GM13977 (cell line): ENCODE measurements around the gene NRROS.
"Not testable (repeated sequence)": the region's sequence is repeated elsewhere in the genome, so short reads cannot be mapped to it uniquely, and the experiment has no call there.

Experiments
- DNase-seq: peaks from one replicate; pipeline ENCODE4 v3.0.0; 2012; ENCODE audit warnings: low spot score
- in situ Hi-C: fragments of 300-500 bp; cut with MboI; formaldehyde crosslinking; loops from one replicate; pipeline ENCODE4 v1.12.0; 2022; ENCODE audit warnings: low sequenced_read_pairs, low pct_unique_long_range_greater_than_20kb, mixed read lengths, inconsistent platforms; ENCODE audit not compliant: unreplicated experiment
- TF ChIP-seq, protein P1 (sequence below): IDR thresholded peaks from 2 replicates; pipeline ENCODE4 v1.5.1; 2012; ENCODE audit warnings: mild to moderate bottlenecking, control low read depth; ENCODE audit not compliant: insufficient read depth; ENCODE audit errors: extremely low read depth, missing control alignments

Gene NRROS

DNA sequence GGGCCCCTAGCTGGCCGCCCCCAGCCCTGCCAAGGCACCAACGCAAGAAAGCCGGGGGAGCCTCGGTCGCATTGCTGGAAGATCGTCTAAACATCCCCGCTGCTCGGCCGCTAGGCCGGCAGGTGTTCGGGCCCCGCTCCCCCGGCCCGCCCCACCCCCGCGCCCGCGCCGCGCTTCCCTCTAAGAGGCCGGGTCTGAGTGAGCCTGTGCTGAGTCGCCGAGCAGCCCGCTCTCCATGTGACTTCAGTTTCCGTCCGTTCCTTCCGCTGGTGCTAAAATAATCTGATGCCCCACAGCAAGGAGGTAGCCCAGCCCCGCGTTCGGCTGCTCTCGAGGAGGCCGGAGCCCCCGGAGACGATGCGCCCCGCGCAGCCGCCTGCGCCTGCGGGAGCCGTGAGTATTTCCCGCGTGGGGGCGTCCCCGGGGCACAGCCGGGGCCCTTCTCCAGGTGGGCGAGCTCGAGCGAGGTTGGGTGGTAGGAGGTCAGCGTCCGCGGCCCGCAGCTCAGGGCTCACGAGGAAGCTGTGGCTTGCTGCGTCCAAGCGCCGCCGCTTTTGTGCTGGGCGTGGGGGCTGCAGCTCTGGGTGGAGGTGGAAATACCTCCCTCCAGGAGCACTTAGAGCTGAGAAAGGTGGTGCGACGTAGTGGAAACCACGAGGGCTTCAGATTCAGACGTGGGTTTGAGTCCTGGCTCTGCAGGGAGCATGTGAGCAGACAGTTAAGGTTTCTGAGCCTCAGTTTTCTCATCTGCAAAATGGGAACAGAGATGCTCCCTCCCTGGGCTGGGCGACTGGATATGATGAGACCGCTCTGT lies at the start of gene NRROS:
Gene NRROS (plus strand): TSS at position 212 of the 814 bp plus-strand sequence. CDS start 14,846 bp downstream, outside the sequence.
- DNase-seq = peak; percentile 88
- TF ChIP-seq, protein P1, sequence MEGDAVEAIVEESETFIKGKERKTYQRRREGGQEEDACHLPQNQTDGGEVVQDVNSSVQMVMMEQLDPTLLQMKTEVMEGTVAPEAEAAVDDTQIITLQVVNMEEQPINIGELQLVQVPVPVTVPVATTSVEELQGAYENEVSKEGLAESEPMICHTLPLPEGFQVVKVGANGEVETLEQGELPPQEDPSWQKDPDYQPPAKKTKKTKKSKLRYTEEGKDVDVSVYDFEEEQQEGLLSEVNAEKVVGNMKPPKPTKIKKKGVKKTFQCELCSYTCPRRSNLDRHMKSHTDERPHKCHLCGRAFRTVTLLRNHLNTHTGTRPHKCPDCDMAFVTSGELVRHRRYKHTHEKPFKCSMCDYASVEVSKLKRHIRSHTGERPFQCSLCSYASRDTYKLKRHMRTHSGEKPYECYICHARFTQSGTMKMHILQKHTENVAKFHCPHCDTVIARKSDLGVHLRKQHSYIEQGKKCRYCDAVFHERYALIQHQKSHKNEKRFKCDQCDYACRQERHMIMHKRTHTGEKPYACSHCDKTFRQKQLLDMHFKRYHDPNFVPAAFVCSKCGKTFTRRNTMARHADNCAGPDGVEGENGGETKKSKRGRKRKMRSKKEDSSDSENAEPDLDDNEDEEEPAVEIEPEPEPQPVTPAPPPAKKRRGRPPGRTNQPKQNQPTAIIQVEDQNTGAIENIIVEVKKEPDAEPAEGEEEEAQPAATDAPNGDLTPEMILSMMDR = no peak
- in situ Hi-C loops = no loop called here

DNA sequence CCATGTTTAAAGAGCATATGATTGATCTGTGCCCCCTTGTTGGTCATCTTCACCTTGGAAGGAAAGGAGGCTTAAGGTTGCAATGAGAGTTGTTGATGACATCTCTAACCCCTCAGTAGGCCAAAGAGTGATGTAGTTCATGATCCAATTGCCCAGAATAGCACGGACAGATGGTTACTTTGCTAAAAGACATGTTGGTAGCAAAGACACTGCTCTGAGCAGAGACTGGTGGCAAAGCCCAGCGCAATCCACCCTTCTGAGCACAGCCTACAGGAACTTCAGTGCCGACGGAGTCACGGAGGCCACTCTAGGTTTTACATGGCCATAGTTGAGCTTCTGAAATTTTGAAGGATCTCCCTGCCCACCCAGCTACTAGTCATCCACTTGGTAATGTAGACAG lies 49.2 kb upstream of the NRROS start:
- in situ Hi-C loops = no loop called here
- TF ChIP-seq, protein P1 = no peak
- no peak for DNase-seq

DNA sequence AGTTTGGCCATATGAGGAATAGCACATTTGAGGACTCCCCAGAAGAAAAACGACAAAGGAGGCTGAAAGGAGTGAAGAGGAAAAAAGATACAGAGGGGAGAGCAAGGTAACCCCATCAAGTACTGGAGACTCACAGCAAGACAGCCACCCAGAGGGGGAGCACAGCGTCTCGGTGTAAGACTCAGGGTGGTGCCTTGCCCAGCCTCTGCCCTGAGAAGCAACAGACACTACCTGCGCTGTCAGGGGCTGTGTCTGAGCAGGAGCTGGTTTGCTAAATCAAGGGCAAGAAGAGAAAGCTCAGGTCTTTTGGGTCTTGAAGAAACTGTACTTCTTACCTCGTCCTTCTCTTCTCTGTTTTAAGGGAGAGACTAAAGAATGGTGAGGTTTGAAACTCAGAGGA lies 43.1 kb upstream of the NRROS start:
- in situ Hi-C loops = no loop called here
- peak; percentile 30 for DNase-seq

DNA sequence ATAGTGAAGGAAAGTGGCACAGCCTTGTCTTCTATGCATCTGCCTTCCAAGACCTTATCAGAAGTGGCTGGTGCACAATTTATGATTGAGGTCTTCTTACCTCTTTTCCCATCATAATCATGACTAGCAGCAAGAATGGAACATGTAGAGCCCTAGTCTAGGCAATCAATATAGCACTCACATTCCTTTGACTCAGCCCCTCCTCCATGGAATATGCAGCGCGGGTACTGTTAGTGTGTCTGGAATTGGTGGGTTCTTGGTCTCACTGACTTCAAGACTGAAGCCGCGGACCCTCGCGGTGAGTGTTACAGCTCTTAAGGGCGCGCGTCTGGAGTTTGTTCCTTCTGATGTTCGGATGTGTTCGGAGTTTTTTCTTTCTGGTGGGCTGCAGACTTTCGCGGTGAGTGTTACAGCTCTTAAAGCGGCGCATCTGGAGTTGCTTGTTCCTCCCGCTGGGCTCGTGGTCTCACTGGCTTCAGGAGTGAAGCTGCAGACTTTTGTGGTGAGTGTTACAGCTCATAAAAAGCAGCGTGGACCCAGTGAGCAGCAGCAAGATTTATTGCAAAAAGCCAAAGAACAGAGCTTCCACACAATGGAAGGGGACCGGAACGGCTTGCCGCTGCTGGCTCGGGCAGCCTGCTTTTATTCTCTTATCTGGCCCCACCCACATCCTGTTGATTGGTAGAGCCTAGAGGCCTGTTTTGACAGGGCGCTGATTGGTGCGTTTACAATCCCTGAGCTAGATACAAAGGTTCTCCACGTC lies 41.3 kb upstream of the NRROS start:
- DNase-seq, in situ Hi-C loops: not testable (repeated sequence)

More for the DNA sequence above, 43.1 kb upstream of the NRROS start:
- TF ChIP-seq, protein P1 = no peak

DNA sequence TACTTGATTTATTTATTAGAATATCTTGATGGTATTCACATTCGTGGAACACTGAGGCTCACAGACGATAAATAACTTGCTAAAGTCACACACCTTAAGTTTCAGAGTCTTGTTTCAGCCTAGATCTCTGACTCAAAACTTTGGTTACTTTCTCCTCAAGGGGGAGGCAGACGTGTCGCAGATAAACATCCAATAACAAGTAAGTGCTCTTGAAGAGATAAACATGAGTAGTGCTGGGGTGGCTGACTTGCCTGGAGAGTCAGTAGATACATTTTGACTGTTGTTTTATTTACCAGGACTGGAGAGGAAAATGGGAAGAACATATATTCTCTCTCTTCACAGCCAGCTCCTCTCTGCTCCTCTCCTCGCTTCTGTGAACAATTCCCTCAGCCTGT lies 39.8 kb upstream of the NRROS start:
- in situ Hi-C loops = no loop called here
- no peak for DNase-seq
- TF ChIP-seq, protein P1 = no peak

DNA sequence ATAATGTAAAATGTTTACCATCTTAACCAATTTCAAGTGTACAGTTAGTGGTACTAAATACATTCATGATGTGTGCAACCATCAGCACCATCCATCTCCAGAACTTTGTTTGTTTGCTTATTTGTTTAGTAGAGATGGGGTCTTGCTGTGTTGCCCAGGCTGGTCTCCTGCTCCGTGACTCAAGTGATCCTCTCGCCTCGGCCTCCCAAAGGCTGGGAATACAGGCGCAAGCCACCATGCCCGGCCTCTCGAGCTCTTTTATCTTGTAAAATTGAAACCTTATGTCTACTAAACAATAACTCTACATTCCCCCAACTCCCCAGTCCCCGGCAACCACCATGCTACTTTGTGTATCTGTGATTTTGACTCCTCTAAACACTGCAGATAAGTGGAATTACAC lies 39.1 kb upstream of the NRROS start:
- DNase-seq = no peak
- TF ChIP-seq, protein P1 = no peak
- in situ Hi-C loops = no loop called here

DNA sequence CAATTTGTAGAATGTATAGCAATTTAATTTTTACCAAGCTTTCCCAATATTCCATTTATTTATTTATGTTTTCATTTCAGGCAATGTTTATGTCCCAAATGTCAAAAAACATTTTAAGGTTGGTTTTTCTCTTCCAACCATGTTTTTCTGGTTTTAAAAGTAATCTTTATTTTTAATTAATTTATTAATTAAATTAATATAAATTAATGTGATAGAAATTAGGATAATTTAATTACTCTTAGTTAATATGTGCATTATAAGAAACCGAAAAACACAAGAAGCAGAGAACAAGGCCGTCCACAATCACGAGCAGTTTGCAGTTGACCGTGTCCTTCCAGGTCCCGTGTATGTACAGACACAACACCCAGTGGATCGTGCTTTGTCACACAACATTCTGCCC lies 36.8 kb upstream of the NRROS start:
- no peak for DNase-seq
- in situ Hi-C loops = no loop called here
- TF ChIP-seq, protein P1 = no peak
